HEK293T (cell line): ENCODE data around the gene CLIC4.

ENCODE experiments used
- CTBP1 ChIP-seq: fragments of 450-650 bp; IDR thresholded peaks from 2 replicates; pipeline ENCODE4 v1.6.1; 2016; ENCODE audit warnings: borderline replicate concordance
- ELF4 ChIP-seq: fragments of 450-650 bp; IDR thresholded peaks from 2 replicates; pipeline ENCODE4 v1.6.1; 2017; ENCODE audit warnings: antibody characterized with exemption
- FOXM1 ChIP-seq: fragments of 450-650 bp; IDR thresholded peaks from 2 replicates; pipeline ENCODE4 v1.6.1; 2017; ENCODE audit warnings: mild to moderate bottlenecking, borderline replicate concordance
- SP1 ChIP-seq: fragments of 450-650 bp; IDR thresholded peaks from 2 replicates; pipeline ENCODE4 v1.6.1; 2017
- SUZ12 ChIP-seq: fragments of 450-650 bp; IDR thresholded peaks from 2 replicates; pipeline ENCODE4 v1.6.1; 2016; ENCODE audit warnings: mild to moderate bottlenecking
- TARDBP ChIP-seq: fragments of 450-650 bp; IDR thresholded peaks from 2 replicates; pipeline ENCODE4 v1.6.1; 2016
- ZNF384 ChIP-seq: fragments of 450-650 bp; IDR thresholded peaks from 2 replicates; pipeline ENCODE4 v1.6.1; 2016
- TF ChIP-seq, protein P1 (sequence below): fragments of 450-650 bp; IDR thresholded peaks from 2 replicates; pipeline ENCODE4 v1.6.1; 2016

DNA sequence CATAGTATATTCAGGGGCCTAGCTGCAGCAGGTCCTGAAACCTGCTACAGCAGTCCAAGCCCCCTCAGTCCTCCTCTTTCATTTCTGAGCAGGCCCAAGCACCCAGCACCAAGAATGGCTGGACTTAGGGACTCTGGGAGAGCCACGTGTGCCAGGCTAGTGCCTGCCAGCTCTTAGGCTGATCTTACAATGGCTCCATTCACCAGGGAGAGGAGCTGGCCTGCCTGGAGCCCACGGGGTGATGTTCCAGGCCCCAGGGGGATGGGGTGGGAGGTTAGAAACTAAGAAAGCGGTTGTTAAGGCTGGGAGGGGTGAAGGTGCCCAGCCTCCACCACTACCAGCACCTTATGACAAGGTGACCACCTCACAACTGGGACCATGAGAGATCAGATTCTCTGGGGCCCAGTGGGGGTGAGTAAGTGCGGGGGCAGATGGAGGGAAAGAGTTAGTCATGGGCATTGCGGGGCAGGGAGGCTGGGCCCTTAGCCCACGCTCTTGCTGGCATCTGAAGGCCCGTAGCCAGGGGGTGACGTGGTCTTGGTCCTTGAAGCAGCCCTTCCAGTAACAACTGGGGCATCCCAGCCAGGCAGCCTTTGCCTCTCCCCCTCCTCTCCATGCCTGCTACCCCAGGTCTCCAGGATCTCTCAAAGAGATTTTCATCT lies 30.3 kb upstream of the CLIC4 start:
- TF ChIP-seq SUZ12 (no peak), SP1 (no peak), TARDBP (no peak), ELF4 (no peak), FOXM1 (no peak), CTBP1 (no peak), ZNF384 (no peak)
- TF ChIP-seq, protein P1, sequence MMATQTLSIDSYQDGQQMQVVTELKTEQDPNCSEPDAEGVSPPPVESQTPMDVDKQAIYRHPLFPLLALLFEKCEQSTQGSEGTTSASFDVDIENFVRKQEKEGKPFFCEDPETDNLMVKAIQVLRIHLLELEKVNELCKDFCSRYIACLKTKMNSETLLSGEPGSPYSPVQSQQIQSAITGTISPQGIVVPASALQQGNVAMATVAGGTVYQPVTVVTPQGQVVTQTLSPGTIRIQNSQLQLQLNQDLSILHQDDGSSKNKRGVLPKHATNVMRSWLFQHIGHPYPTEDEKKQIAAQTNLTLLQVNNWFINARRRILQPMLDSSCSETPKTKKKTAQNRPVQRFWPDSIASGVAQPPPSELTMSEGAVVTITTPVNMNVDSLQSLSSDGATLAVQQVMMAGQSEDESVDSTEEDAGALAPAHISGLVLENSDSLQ, result no peak
